ENCODE data around the gene ZNF521.

The ZNF521 gene

DNA sequence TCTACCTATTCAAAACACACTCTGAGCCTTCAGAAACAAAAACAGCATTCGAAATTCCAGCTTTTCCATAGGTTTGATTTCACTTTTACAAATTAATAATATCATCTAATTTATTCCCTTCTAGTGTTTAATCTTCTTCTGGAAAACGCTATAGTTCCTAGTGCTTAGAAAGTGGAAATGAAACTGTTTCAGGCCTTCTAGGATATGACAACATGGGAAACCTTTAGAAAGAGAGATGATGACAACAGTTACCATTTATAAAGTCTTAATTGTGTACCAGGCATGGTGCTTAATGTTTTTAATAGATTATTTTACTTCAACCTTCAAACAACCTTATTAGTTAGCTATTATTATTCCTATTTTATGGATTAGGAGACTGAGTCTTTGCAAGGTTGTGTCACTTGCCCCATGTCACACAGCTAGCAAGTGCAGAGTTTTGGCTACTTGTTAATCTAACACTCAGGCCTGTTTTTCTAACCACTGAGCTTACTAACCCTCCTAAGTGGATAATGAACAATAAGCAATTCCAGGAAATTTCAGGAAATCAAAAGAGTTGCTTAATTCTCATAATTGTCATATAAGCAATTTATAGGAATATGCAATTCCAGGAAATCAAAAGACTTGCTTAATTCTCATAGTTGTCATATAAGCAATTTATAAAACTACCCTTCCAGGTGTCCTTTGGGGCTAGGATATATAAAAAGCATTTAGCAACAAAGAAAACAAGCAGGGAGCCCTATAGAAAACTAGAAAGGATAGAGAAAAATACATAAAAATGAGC, 206.0 kb downstream of the ZNF521 start:
- H3K27me3 ChIP-seq (ENCODE audit: control insufficient read depth, insufficient read depth, low read length), result no peaks in the 10 kb centered on the region
- H3K9me3 ChIP-seq (ENCODE audit: control insufficient read depth, insufficient read depth, low read length), result no peaks in the 10 kb centered on the region
- H3K4me3 ChIP-seq (ENCODE audit: low read length), result no peak overlapping the region
- no peak overlapping the region for H3K27ac ChIP-seq (ENCODE audit: low read length)
- DNase-seq (ENCODE audit: low read depth, low spot score), result no peak
- no peaks in the 10 kb centered on the region for H3K36me3 ChIP-seq (ENCODE audit: control insufficient read depth, insufficient read depth, low read length)
- no peaks in the 10 kb centered on the region for H3K4me1 ChIP-seq (ENCODE audit: control insufficient read depth, insufficient read depth, low read length)
- 100% methylated on average over 1 of the region's 2 CpGs for WGBS (ENCODE audit: insufficient coverage, insufficient read length)

DNA sequence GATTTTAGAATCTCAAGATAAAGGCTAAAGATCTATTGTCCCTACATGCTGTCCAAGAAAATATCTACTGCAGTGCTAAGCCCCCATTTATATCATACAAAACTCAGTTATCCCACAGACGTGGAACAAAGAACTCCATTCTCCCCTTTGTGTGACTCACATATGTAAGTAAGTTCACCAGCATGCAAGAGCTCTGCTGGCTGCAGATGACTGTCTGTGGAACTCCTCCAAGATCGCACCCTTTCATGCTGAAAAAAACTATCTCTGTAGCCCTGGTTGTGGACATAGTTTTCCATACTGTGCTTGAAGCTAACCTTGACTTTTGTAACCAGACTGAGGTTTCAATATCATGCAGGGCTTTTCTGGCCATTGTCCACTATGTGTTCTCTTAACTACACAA, 207.1 kb downstream of the ZNF521 start:
- WGBS (ENCODE audit: insufficient coverage, insufficient read length), result no CpG with 5 or more reads among the region's 2 CpGs
- Histone ChIP-seq H3K36me3 (ENCODE audit: control insufficient read depth, insufficient read depth, low read length) (no peaks in the 10 kb centered on the region), H3K4me1 (ENCODE audit: control insufficient read depth, insufficient read depth, low read length) (no peaks in the 10 kb centered on the region), H3K4me3 (ENCODE audit: low read length) (no peak overlapping the region), H3K9me3 (ENCODE audit: control insufficient read depth, insufficient read depth, low read length) (no peaks in the 10 kb centered on the region), H3K27me3 (ENCODE audit: control insufficient read depth, insufficient read depth, low read length) (no peaks in the 10 kb centered on the region), H3K27ac (ENCODE audit: low read length) (no peak overlapping the region)
- DNase-seq (ENCODE audit: low read depth, low spot score), result no peak

DNA sequence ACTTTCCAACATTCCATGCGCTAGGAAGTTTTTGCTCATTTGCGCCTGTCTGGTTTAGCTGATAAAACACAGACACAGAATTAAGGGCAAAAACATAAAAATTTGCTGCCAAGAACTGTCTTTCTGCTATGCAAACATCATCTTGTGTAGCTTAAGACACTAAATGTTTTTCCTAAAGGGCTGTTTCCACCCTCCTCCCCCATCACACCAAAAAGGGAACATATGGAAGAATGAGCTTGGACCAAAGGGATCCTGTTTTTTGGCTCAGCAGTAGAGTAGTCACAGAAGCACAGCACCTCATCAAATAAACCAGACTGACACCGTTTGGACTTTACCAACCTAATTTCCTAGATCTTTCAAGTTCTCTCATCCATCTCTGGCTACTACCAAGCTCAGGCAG, 210.1 kb downstream of the ZNF521 start:
- Histone ChIP-seq H3K27ac (ENCODE audit: low read length) (no peak overlapping the region), H3K4me1 (ENCODE audit: control insufficient read depth, insufficient read depth, low read length) (no peaks in the 10 kb centered on the region), H3K4me3 (ENCODE audit: low read length) (no peak overlapping the region), H3K9me3 (ENCODE audit: control insufficient read depth, insufficient read depth, low read length) (no peaks in the 10 kb centered on the region), H3K36me3 (ENCODE audit: control insufficient read depth, insufficient read depth, low read length) (no peaks in the 10 kb centered on the region), H3K27me3 (ENCODE audit: control insufficient read depth, insufficient read depth, low read length) (no peaks in the 10 kb centered on the region)
- DNase-seq (ENCODE audit: low read depth, low spot score), result no peak
- no CpG with 5 or more reads among the region's 3 CpGs for WGBS (ENCODE audit: insufficient coverage, insufficient read length)

DNA sequence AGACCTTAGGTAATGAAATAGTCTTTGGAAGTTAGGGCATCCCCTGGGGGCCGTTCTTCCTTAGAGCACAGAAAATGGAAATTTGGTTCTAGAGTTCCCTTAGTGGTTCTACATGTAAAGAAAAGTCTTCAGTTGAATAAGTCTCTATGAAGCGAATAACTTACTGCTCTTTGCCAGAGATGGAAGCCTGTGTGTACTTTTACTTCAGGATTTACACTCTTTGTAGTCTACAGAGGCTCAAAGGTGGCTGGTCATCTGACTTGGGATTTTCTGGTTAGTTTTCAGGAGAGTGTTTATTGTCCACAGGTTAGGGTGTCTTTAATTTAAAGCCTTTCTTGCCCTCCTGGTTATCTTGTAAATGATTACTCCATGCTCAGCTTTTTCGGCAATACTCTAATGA, 210.6 kb downstream of the ZNF521 start:
- Histone ChIP-seq H3K9me3 (ENCODE audit: control insufficient read depth, insufficient read depth, low read length) (no peaks in the 10 kb centered on the region), H3K36me3 (ENCODE audit: control insufficient read depth, insufficient read depth, low read length) (no peaks in the 10 kb centered on the region), H3K4me1 (ENCODE audit: control insufficient read depth, insufficient read depth, low read length) (no peaks in the 10 kb centered on the region), H3K27me3 (ENCODE audit: control insufficient read depth, insufficient read depth, low read length) (no peaks in the 10 kb centered on the region), H3K4me3 (ENCODE audit: low read length) (no peak overlapping the region), H3K27ac (ENCODE audit: low read length) (no peak overlapping the region)
- no peak for DNase-seq (ENCODE audit: low read depth, low spot score)
- no CpG with 5 or more reads among the region's 3 CpGs for WGBS (ENCODE audit: insufficient coverage, insufficient read length)

DNA sequence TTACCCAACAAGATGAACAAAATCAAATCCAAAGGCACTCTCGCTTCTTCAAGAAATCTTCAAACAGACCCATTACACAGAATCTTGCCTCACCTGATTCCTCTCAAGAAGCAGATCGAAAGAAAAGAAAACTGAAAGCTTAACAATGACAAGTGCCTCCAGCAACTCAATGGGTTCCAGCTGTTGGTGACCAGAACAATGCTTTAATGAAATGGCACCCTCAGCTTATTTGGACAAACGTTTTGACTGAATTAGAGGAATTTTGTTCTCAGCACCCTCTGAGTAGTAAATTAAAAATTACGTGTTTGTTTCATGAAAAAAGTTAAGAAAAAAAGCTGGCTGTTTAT, 211.0 kb downstream of the ZNF521 start:
- WGBS (ENCODE audit: insufficient coverage, insufficient read length), result 100% methylated on average over 1 of the region's 4 CpGs
- no peaks in the 10 kb centered on the region for H3K36me3 ChIP-seq (ENCODE audit: control insufficient read depth, insufficient read depth, low read length)
- no peaks in the 10 kb centered on the region for H3K27me3 ChIP-seq (ENCODE audit: control insufficient read depth, insufficient read depth, low read length)
- DNase-seq (ENCODE audit: low read depth, low spot score), result no peak
- H3K4me1 ChIP-seq (ENCODE audit: control insufficient read depth, insufficient read depth, low read length), result no peaks in the 10 kb centered on the region
- H3K9me3 ChIP-seq (ENCODE audit: control insufficient read depth, insufficient read depth, low read length), result no peaks in the 10 kb centered on the region
- no peak overlapping the region for H3K27ac ChIP-seq (ENCODE audit: low read length)
- H3K4me3 ChIP-seq (ENCODE audit: low read length), result no peak overlapping the region

DNA sequence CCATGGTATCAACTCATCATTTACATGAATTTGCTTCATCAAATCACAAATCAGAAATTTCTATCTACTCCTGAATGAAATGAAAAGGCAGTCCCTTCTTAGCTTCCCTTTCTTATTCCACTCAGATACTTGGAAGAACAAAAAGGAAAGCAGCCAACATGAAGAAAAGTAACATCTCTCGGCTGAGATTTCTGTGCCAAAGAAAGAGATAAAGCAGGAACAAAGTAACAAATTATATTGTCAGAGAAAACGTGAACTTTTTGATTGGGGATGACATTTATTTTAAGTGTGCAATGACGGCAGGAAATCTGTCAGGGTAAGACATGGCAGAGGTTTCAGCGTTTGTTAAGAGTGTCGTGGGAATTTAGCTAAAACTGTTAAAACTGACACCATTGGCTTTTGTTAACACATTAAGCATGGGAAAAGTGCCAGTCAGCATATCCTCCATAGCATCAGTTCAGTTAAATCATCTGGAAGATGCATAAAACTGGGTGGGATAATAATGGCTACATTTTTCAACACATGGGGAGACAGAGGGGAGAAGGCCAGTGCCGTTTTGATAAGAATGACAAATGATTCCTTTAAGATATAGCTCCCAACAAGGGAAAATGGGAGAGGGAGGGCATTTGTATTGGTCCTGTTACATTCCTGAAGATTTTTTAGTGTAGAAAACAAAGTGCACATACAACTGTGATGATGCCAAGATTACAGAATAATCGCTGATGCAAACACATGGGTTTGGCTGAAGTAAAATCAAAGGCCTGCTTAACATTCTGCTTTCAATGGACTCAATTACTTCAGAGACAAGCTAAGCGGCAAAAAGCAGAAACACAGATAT, 211.6 kb downstream of the ZNF521 start:
- Histone ChIP-seq H3K36me3 (ENCODE audit: control insufficient read depth, insufficient read depth, low read length) (no peaks in the 10 kb centered on the region), H3K27ac (ENCODE audit: low read length) (no peak overlapping the region), H3K4me3 (ENCODE audit: low read length) (no peak overlapping the region), H3K9me3 (ENCODE audit: control insufficient read depth, insufficient read depth, low read length) (no peaks in the 10 kb centered on the region), H3K4me1 (ENCODE audit: control insufficient read depth, insufficient read depth, low read length) (no peaks in the 10 kb centered on the region), H3K27me3 (ENCODE audit: control insufficient read depth, insufficient read depth, low read length) (no peaks in the 10 kb centered on the region)
- WGBS (ENCODE audit: insufficient coverage, insufficient read length), result no CpG with 5 or more reads among the region's 8 CpGs
- no peak for DNase-seq (ENCODE audit: low read depth, low spot score)

DNA sequence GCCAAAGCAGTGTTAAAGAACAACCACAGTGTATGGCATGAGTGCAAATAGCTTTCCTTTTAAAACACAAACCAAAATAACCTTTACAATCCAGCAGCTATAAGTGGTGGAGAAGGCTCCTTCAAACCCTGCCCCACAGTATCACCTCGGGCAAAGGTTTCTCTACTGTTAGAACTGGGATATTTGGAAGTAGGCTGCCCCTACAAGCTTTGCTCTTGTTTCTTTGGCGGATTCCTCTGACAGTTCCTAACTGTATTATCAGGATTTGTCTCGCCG, 214.8 kb downstream of the ZNF521 start:
- Histone ChIP-seq H3K4me1 (ENCODE audit: control insufficient read depth, insufficient read depth, low read length) (0 out of 2 replicates have a peak, but pooled peaks cover 1% of the 10 kb centered on the region), H3K4me3 (ENCODE audit: low read length) (no peak overlapping the region), H3K36me3 (ENCODE audit: control insufficient read depth, insufficient read depth, low read length) (no peaks in the 10 kb centered on the region), H3K27ac (ENCODE audit: low read length) (no peak overlapping the region), H3K27me3 (ENCODE audit: control insufficient read depth, insufficient read depth, low read length) (no peaks in the 10 kb centered on the region), H3K9me3 (ENCODE audit: control insufficient read depth, insufficient read depth, low read length) (no peaks in the 10 kb centered on the region)
- no peak for DNase-seq (ENCODE audit: low read depth, low spot score)
- WGBS (ENCODE audit: insufficient coverage, insufficient read length), result no CpG with 5 or more reads among the region's 4 CpGs

DNA sequence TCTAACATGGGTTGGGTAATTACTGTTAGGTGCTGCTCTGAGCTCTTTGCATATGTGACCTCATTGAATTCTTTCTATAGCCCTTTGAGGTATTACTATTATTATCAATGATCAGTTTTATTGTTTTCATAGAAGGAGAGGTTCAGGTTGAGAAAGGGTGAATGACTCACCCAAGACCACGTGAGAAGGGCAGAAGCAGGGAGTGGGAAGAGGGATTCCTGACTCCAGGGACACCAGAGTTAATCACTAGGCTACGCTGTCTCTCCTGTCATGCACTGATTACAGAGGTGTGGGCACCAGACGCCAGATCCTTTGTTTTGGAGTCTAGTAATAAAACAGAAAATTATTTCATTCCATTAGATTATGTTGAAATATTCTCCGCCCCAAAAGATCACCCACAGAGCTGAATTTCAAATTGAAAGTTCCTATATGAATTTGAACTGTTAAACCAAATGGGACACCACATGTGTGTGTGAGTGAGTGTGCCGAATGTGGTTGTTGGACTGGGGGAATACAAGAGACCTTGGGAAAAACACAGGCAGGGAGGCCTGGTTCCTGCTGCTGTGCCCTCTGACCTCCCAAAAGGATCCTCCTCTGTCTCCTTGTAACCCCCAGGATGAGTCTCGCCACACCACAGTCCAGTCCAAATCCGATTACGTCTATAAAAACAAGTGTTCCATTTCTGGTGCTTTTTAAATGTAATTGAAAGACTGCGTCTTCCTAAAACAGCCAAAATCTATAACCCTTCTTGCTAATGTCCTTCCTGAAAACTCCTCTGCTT, 215.4 kb downstream of the ZNF521 start:
- no peak for DNase-seq (ENCODE audit: low read depth, low spot score)
- WGBS (ENCODE audit: insufficient coverage, insufficient read length), result no CpG with 5 or more reads among the region's 9 CpGs
- Histone ChIP-seq H3K27me3 (ENCODE audit: control insufficient read depth, insufficient read depth, low read length) (no peaks in the 10 kb centered on the region), H3K36me3 (ENCODE audit: control insufficient read depth, insufficient read depth, low read length) (no peaks in the 10 kb centered on the region), H3K4me1 (ENCODE audit: control insufficient read depth, insufficient read depth, low read length) (0 out of 2 replicates have a peak, but pooled peaks cover 1% of the 10 kb centered on the region), H3K9me3 (ENCODE audit: control insufficient read depth, insufficient read depth, low read length) (no peaks in the 10 kb centered on the region), H3K4me3 (ENCODE audit: low read length) (no peak overlapping the region), H3K27ac (ENCODE audit: low read length) (no peak overlapping the region)

DNA sequence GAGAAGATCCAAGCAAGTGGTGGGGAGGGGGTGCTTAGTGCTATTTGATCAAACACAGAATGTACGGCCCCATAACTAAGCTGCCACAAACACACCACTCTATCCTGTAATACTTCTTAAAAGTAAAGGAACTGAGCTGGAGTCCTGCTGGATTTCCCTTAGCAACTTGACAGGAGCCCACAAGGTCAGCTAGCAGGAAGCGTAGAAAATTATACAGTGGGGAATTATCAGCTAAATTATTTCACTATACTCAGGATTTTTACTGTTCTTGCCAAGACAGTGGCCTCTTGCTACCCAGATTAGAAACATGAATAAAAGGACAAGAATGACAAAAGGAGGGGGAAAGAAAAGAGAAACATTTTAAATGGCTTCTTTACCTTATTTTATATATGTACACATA, 217.1 kb downstream of the ZNF521 start:
- Histone ChIP-seq H3K4me3 (ENCODE audit: low read length) (no peak overlapping the region), H3K27ac (ENCODE audit: low read length) (no peak overlapping the region), H3K36me3 (ENCODE audit: control insufficient read depth, insufficient read depth, low read length) (no peaks in the 10 kb centered on the region), H3K4me1 (ENCODE audit: control insufficient read depth, insufficient read depth, low read length) (0 out of 2 replicates have a peak, but pooled peaks cover 1% of the 10 kb centered on the region), H3K9me3 (ENCODE audit: control insufficient read depth, insufficient read depth, low read length) (no peaks in the 10 kb centered on the region), H3K27me3 (ENCODE audit: control insufficient read depth, insufficient read depth, low read length) (no peaks in the 10 kb centered on the region)
- no CpG with 5 or more reads among the region's 2 CpGs for WGBS (ENCODE audit: insufficient coverage, insufficient read length)
- no peak for DNase-seq (ENCODE audit: low read depth, low spot score)

DNA sequence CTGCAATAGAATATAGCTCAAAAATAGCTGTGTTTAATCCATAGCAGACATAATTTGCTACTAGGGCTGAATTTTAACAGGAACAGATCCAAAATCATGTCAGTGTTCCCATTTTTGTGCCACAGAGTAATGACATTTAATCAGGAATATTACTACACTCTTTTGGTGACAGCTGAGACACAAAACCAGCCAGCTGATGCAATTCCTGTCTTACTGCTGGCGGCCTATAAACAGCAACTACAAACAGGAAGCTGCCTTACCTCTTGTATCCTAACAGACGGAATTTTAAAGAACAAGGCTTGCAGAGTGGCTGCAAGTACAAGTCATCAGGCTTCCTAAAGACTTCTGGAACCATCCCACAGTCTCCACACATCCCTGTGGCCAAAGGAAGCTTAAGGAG, 218.1 kb downstream of the ZNF521 start:
- Histone ChIP-seq H3K9me3 (ENCODE audit: control insufficient read depth, insufficient read depth, low read length) (no peaks in the 10 kb centered on the region), H3K4me3 (ENCODE audit: low read length) (no peak overlapping the region), H3K36me3 (ENCODE audit: control insufficient read depth, insufficient read depth, low read length) (no peaks in the 10 kb centered on the region), H3K27ac (ENCODE audit: low read length) (no peak overlapping the region), H3K4me1 (ENCODE audit: control insufficient read depth, insufficient read depth, low read length) (0 out of 2 replicates have a peak, but pooled peaks cover 1% of the 10 kb centered on the region), H3K27me3 (ENCODE audit: control insufficient read depth, insufficient read depth, low read length) (no peaks in the 10 kb centered on the region)
- no CpG with 5 or more reads among the region's 2 CpGs for WGBS (ENCODE audit: insufficient coverage, insufficient read length)
- DNase-seq (ENCODE audit: low read depth, low spot score), result no peak

Measured in iPS DF 6.9 (cell line).